ENCODE measurements around the gene PCSK2.
A peak's percentile ranks its signal among the peaks of the same experiment; 100 is the strongest.

The PCSK2 gene

GRCh38 chr20:17503301-17504065, 276.6 kb downstream of the PCSK2 start:
- peaks cover 35% of the 10 kb centered on the region for H3K4me1 Mint-ChIP-seq
- H3K4me3 Mint-ChIP-seq, result peak overlapping the region; percentile 15
- no peaks in the 10 kb centered on the region for H3K9me3 Mint-ChIP-seq
- no peak overlapping the region for H3K27ac Mint-ChIP-seq
- no peaks in the 10 kb centered on the region for H3K27me3 Mint-ChIP-seq
- no peaks in the 10 kb centered on the region for H3K36me3 Mint-ChIP-seq

DNA sequence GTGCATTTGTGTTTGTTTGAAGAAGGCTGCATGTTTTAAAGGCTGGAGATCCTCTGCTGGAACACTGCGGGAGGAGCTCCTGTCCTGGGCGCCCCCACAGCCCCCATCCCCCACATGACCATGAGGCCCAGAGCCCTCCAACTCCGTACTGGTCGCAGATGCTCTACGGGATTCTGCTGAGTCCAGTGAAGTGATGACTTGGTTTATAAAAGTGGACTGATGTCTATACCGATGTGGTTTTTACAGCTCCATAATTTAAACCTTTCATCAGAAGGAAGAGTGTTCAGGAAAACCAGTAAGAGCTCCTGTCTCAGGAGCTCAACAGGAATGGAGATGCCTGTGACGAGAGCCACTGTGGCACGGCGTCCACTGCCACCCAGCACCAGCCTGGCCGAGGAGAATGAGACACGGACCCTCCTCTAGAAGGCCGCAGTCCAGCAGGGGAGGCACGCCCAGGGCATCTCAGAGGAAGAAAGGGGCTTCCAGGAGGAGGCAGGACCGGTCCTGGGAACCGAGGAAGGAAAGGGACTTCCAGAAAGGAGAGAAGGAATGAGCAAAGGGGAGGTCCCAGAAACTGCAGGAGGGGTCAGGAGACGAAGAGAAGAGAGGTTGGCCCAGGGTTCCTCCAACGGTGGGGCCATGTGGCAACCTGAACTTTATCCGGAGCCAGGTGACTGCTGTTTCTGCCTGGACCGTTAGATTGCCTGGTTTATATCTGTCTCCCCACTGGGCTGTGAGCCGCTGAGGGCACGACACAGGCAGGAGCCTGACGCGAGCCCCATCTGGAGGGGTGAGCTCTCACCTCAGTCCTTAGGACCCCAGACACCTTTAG, 277.4 kb downstream of the PCSK2 start:
- no peaks in the 10 kb centered on the region for H3K27me3 Mint-ChIP-seq
- H3K4me1 Mint-ChIP-seq, result peaks cover 35% of the 10 kb centered on the region
- H3K9me3 Mint-ChIP-seq, result no peaks in the 10 kb centered on the region
- H3K27ac Mint-ChIP-seq, result peak overlapping the region; percentile 41
- H3K36me3 Mint-ChIP-seq, result no peaks in the 10 kb centered on the region
- peak overlapping the region; percentile 89 for H3K4me3 Mint-ChIP-seq

DNA sequence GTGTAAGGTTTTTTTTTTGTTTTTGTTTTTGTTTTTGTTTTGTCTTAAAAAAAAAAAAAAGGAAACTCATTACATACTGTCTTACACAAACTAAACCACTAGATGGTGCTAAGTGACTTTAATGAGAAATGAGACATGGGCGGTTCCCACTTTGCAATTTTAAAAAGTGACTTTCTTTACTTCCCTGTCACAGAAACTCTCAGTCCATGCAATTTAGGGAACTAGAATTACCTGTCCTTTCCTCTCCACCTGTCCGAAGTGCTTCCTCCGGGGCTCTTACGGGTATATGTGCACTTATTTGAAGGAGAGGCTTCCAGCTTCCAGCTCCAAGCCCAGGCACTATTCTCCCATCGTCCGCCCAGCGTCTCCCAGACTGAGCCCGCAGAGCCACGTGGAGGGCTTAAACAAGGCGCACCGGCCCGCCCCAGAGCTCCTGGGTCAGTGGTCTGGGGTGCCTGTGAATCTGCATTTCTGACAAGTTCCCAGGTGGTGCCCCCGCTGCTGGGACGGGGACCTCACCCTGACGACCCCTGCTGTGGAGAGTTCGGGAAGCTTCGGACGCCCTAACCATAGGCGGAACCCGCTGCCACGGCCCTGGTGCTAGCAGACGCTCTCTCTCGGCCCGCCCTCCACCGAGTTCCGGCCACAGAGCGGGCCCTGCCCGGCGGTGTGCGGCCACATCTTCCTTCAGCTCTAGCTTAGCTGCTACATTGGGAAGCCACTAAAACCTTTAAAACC, 278.2 kb downstream of the PCSK2 start:
- Mint-ChIP-seq H3K27me3 (no peaks in the 10 kb centered on the region), H3K27ac (peak overlapping the region; percentile 68), H3K36me3 (no peaks in the 10 kb centered on the region), H3K4me3 (peak overlapping the region; percentile 89), H3K4me1 (peaks cover 35% of the 10 kb centered on the region), H3K9me3 (no peaks in the 10 kb centered on the region)

DNA sequence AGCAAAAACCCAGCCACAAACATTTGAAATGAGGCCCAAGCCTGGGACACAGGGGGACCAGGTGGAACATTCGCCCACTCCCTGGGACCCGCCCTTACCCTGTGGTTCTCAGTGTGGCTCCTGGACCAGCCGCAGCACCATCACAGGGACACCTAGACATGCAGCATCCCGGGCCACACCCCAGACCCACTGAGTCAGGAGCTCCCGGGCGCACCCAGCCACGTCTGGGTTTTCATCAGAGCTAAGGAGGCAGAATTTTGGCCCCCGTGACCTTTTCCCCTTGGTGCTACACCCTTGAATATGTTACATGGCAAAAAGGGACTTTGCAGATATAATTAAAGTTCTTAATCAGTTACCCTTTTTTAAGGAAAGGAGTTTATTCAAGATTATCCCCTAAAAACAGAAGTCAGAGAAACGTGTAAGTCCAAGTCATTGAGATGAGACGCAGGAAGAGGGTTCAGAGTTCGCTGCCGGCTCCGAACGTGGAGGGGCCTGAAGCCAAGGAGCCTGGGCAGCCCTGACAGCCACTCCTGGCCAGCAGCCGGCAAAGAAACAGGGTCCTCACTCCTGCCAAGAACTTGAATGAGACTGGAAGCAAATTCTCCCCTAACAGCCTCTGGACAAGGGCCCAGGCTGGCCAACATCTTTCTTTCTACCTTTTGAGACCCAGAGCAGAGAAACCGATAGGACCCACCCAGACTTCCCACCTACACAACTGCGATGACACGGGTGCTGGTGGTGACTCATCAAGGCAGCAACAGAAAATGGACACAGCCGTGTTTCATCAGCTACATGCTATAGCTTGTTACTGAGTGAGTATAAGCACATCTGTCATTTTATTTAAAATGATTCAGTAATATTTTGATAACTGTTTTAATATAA, 279.0 kb downstream of the PCSK2 start:
- Mint-ChIP-seq H3K27me3 (no peaks in the 10 kb centered on the region), H3K27ac (peak overlapping the region; percentile 68), H3K36me3 (no peaks in the 10 kb centered on the region), H3K4me1 (peaks cover 35% of the 10 kb centered on the region), H3K9me3 (no peaks in the 10 kb centered on the region), H3K4me3 (peak overlapping the region; percentile 89)

GRCh38 chr20:17507032-17507431, 280.2 kb downstream of the PCSK2 start:
- H3K27me3 Mint-ChIP-seq, result no peaks in the 10 kb centered on the region
- no peaks in the 10 kb centered on the region for H3K36me3 Mint-ChIP-seq
- no peak overlapping the region for H3K27ac Mint-ChIP-seq
- H3K4me3 Mint-ChIP-seq, result peak overlapping the region; percentile 26
- peaks cover 42% of the 10 kb centered on the region for H3K4me1 Mint-ChIP-seq
- H3K9me3 Mint-ChIP-seq, result no peaks in the 10 kb centered on the region

DNA sequence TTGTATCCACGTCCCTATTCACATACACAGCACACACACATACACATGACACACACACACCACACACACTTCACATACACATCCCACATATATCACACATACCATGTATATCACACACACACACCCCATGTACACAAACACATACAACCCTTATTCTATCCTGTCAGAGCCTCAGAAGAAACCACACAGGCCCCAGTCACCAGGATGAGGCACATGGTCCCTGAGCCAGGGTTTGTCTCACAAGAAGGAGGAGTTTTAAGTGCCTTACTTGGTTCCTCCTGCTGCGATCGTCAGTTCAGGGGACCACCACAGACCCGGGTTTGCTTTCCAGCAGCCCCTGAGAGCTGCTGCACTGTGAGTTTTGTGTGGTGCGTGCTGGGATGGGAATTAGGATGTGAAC, 280.7 kb downstream of the PCSK2 start:
- Mint-ChIP-seq H3K4me3 (no peak overlapping the region), H3K27ac (no peak overlapping the region), H3K9me3 (no peaks in the 10 kb centered on the region), H3K36me3 (no peaks in the 10 kb centered on the region), H3K4me1 (peaks cover 39% of the 10 kb centered on the region), H3K27me3 (no peaks in the 10 kb centered on the region)

GRCh38 chr20:17508756-17509155, 281.9 kb downstream of the PCSK2 start:
- no peaks in the 10 kb centered on the region for H3K27me3 Mint-ChIP-seq
- H3K36me3 Mint-ChIP-seq, result no peaks in the 10 kb centered on the region
- H3K4me3 Mint-ChIP-seq, result no peak overlapping the region
- H3K4me1 Mint-ChIP-seq, result peaks cover 32% of the 10 kb centered on the region
- H3K9me3 Mint-ChIP-seq, result no peaks in the 10 kb centered on the region
- no peak overlapping the region for H3K27ac Mint-ChIP-seq

DNA sequence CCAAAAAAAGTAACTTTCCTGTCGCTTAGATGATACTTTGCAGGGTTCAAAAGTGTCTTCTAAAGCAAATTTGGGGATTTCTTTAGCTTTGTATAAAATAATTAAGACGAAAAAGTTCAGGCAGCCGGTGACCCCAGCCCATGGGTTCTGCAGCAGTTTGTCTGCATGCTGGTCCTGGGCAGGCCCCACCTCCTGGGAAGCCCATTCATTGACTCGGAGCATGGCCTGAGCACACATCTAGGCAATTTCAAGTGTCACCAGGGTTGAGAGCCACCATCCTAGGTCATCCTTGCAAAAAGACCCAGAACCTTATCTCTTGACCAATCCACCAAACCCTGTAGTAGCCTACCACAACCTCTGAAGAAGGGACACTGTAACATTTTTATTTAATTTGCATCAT, 283.7 kb downstream of the PCSK2 start:
- Mint-ChIP-seq H3K36me3 (no peaks in the 10 kb centered on the region), H3K27ac (no peak overlapping the region), H3K4me1 (peaks cover 14% of the 10 kb centered on the region), H3K27me3 (no peaks in the 10 kb centered on the region), H3K9me3 (no peaks in the 10 kb centered on the region), H3K4me3 (no peak overlapping the region)

GRCh38 chr20:17511401-17511800, 284.6 kb downstream of the PCSK2 start:
- Mint-ChIP-seq H3K4me1 (peaks cover 8% of the 10 kb centered on the region), H3K4me3 (no peak overlapping the region), H3K27ac (no peak overlapping the region), H3K27me3 (no peaks in the 10 kb centered on the region), H3K36me3 (no peaks in the 10 kb centered on the region), H3K9me3 (no peaks in the 10 kb centered on the region)

GRCh38 chr20:17513939-17514338, 287.1 kb downstream of the PCSK2 start:
- Mint-ChIP-seq H3K9me3 (no peaks in the 10 kb centered on the region), H3K27me3 (no peaks in the 10 kb centered on the region), H3K27ac (no peak overlapping the region)

GRCh38 chr20:17515053-17515452, 288.2 kb downstream of the PCSK2 start:
- Mint-ChIP-seq H3K27me3 (no peaks in the 10 kb centered on the region), H3K4me3 (no peak overlapping the region), H3K4me1 (peaks cover 8% of the 10 kb centered on the region), H3K36me3 (no peaks in the 10 kb centered on the region), H3K27ac (no peak overlapping the region), H3K9me3 (no peaks in the 10 kb centered on the region)

More at GRCh38 chr20:17513939-17514338, 287.1 kb downstream of the PCSK2 start:
- peaks cover 8% of the 10 kb centered on the region for H3K4me1 Mint-ChIP-seq
- H3K36me3 Mint-ChIP-seq, result no peaks in the 10 kb centered on the region
- no peak overlapping the region for H3K4me3 Mint-ChIP-seq

DNA sequence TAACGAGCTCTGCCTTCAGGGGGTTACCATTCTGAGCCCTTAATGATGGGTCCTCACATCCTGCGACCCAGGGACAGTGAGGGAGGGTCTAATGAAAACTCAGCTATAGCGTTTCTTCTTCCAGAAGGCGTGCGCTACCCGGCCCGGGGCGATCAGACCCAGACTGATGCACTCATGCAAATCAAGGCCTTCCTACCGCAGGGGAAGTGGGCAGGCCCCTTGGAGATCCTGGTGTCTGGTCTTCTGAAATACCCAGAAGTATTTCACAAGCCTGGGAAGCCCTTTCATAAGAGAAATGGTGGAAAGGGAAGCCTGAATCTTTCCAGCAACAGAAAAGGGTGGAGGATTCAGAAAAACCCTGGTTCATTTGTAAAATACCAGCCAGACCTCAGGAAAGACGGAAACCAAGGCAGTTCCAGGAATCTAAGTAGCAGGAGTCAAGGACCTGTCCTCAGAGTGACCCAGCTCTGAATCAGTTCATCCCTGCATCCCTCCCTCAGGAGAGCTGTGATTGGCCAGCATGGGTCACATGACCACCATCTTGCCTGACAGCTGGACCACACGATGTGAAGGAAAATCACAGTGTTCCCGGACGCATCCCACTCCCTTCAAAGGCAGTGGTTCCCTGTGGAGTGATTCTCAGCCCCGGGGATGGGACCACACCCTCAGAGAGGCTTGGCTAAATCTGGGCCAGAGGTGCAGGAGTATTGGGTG, 291.7 kb downstream of the PCSK2 start:
- H3K36me3 Mint-ChIP-seq, result no peaks in the 10 kb centered on the region
- no peak overlapping the region for H3K4me3 Mint-ChIP-seq
- H3K27ac Mint-ChIP-seq, result no peak overlapping the region
- no peaks in the 10 kb centered on the region for H3K4me1 Mint-ChIP-seq
- no peaks in the 10 kb centered on the region for H3K27me3 Mint-ChIP-seq
- H3K9me3 Mint-ChIP-seq, result no peaks in the 10 kb centered on the region

DNA sequence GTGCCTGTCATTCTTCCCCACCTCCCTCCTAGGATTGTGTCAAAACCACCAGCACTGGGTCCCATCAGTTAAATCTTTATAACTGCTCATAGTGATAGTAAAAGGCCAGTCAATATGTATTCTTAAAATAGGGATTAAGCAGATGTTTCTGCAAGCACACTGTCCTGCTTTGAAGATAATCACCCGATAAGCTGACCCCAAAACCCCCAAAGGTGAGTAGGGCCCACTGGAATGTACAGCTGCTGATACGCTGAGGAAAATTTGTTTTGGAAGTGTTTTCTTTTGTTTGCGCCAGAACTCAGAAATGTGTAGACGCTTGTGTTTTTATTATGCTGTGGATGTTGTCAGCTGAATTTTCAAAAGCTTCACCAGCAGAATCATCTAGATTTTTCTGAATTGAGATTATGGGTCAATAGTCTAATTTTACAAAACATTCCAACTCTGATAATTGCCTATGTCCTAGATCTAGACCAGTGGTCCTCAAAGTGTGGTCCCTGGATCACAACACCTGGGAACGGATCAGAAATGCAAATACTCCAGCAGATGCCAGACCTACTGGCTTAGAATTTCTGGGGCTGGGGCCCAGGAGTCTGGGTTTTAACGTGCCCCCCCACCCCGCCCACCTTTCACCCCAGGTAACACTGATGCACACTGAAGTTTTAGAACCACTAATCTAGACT, 292.9 kb downstream of the PCSK2 start:
- no peak overlapping the region for H3K4me3 Mint-ChIP-seq
- no peaks in the 10 kb centered on the region for H3K4me1 Mint-ChIP-seq
- no peak overlapping the region for H3K27ac Mint-ChIP-seq
- H3K27me3 Mint-ChIP-seq, result no peaks in the 10 kb centered on the region
- H3K9me3 Mint-ChIP-seq, result no peaks in the 10 kb centered on the region
- H3K36me3 Mint-ChIP-seq, result no peaks in the 10 kb centered on the region

GRCh38 chr20:17520583-17520982, 293.7 kb downstream of the PCSK2 start:
- H3K27ac Mint-ChIP-seq, result no peak overlapping the region
- H3K4me3 Mint-ChIP-seq, result no peak overlapping the region
- no peaks in the 10 kb centered on the region for H3K27me3 Mint-ChIP-seq

More at GRCh38 chr20:17520583-17520982, 293.7 kb downstream of the PCSK2 start:
- no peaks in the 10 kb centered on the region for H3K4me1 Mint-ChIP-seq
- H3K9me3 Mint-ChIP-seq, result no peaks in the 10 kb centered on the region
- no peaks in the 10 kb centered on the region for H3K36me3 Mint-ChIP-seq

Data from activated naive CD4-positive, alpha-beta T cell treated with anti-CD3 and anti-CD28 coated beads, Interleukin-2, amount 50 U/mL, for 24 hours (primary cell).